VCaP (cell line): ENCODE data around the gene FMNL2.

Experiments used
- H3K27ac ChIP-seq: fragments of 450-650 bp; 2 replicates; pipeline ENCODE4 v1.5.1; 2017
- CTCF ChIP-seq: fragments of 450-650 bp; conservative IDR thresholded peaks from 2 replicates; pipeline ENCODE4 v1.5.1; 2017; ENCODE audit warnings: mild to moderate bottlenecking, moderate library complexity

The FMNL2 gene

GRCh38 chr2:152661076-152661475 is 326.1 kb downstream of the FMNL2 start:
- no peak overlapping the region for H3K27ac ChIP-seq
- TF ChIP-seq CTCF = no peak

GRCh38 chr2:152664725-152665124 is 329.8 kb downstream of the FMNL2 start:
- H3K27ac ChIP-seq = no peak overlapping the region
- TF ChIP-seq CTCF = no peak

GRCh38 chr2:152674334-152674733 is 339.4 kb downstream of the FMNL2 start:
- TF ChIP-seq CTCF = no peak
- no peak overlapping the region for H3K27ac ChIP-seq

- H3K27ac ChIP-seq = no peak overlapping the region
- no peak for TF ChIP-seq CTCF
These were observed 341.5 kb downstream of the FMNL2 start for GRCh38 chr2:152676461-152676860.

GRCh38 chr2:152678808-152679207 is 343.8 kb downstream of the FMNL2 start:
- no peak for TF ChIP-seq CTCF
- H3K27ac ChIP-seq = no peak overlapping the region

- H3K27ac ChIP-seq = no peak overlapping the region
- TF ChIP-seq CTCF = no peak
These were observed 347.7 kb downstream of the FMNL2 start for GRCh38 chr2:152682663-152683062.

- no peak for TF ChIP-seq CTCF
- H3K27ac ChIP-seq = no peak overlapping the region
These were observed 348.4 kb downstream of the FMNL2 start for GRCh38 chr2:152683400-152683799.

GRCh38 chr2:152686321-152686720 is 351.3 kb downstream of the FMNL2 start:
- TF ChIP-seq CTCF = no peak
- H3K27ac ChIP-seq = no peak overlapping the region
